Measurements from ENCODE around the gene LGR5.
A peak's percentile ranks its signal among the peaks of the same experiment; 100 is the strongest.

Gene LGR5, protein sequence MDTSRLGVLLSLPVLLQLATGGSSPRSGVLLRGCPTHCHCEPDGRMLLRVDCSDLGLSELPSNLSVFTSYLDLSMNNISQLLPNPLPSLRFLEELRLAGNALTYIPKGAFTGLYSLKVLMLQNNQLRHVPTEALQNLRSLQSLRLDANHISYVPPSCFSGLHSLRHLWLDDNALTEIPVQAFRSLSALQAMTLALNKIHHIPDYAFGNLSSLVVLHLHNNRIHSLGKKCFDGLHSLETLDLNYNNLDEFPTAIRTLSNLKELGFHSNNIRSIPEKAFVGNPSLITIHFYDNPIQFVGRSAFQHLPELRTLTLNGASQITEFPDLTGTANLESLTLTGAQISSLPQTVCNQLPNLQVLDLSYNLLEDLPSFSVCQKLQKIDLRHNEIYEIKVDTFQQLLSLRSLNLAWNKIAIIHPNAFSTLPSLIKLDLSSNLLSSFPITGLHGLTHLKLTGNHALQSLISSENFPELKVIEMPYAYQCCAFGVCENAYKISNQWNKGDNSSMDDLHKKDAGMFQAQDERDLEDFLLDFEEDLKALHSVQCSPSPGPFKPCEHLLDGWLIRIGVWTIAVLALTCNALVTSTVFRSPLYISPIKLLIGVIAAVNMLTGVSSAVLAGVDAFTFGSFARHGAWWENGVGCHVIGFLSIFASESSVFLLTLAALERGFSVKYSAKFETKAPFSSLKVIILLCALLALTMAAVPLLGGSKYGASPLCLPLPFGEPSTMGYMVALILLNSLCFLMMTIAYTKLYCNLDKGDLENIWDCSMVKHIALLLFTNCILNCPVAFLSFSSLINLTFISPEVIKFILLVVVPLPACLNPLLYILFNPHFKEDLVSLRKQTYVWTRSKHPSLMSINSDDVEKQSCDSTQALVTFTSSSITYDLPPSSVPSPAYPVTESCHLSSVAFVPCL

DNA sequence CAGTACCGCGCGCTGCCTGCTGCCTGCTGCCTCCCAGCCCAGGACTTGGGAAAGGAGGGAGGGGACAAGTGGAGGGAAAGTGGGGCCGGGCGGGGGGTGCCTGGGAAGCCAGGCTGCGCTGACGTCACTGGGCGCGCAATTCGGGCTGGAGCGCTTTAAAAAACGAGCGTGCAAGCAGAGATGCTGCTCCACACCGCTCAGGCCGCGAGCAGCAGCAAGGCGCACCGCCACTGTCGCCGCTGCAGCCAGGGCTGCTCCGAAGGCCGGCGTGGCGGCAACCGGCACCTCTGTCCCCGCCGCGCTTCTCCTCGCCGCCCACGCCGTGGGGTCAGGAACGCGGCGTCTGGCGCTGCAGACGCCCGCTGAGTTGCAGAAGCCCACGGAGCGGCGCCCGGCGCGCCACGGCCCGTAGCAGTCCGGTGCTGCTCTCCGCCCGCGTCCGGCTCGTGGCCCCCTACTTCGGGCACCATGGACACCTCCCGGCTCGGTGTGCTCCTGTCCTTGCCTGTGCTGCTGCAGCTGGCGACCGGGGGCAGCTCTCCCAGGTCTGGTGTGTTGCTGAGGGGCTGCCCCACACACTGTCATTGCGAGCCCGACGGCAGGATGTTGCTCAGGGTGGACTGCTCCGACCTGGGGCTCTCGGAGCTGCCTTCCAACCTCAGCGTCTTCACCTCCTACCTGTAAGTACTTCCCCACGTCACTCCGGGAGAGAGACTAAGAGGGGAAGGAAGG, at the start of gene LGR5:
LGR5 (plus strand) TSS at position 186 of the 732 bp plus-strand sequence; CDS start at position 469, 283 bp downstream.
- no peak for DNase-seq (ENCODE audit: low read depth in 1 of 2, low spot score in 1 of 2)

GRCh38 chr12:71392521-71393145, 47.0 kb upstream of the LGR5 start:
- no peak for DNase-seq (ENCODE audit: low read depth in 1 of 2, low spot score in 1 of 2)

GRCh38 chr12:71393625-71394024, 46.0 kb upstream of the LGR5 start:
- no peak for DNase-seq (ENCODE audit: low read depth in 1 of 2, low spot score in 1 of 2)

- no peak for DNase-seq (ENCODE audit: low read depth in 1 of 2, low spot score in 1 of 2)
These were observed 42.1 kb upstream of the LGR5 start for GRCh38 chr12:71397433-71397954.

GRCh38 chr12:71399197-71399596, 40.4 kb upstream of the LGR5 start:
- DNase-seq (ENCODE audit: low read depth in 1 of 2, low spot score in 1 of 2), result no peak

- no peak for DNase-seq (ENCODE audit: low read depth in 1 of 2, low spot score in 1 of 2)
These were observed 39.1 kb upstream of the LGR5 start for GRCh38 chr12:71400481-71400880.

GRCh38 chr12:71405884-71406283, 33.7 kb upstream of the LGR5 start:
- no peak for DNase-seq (ENCODE audit: low read depth in 1 of 2, low spot score in 1 of 2)

- no peak for DNase-seq (ENCODE audit: low read depth in 1 of 2, low spot score in 1 of 2)
These were observed 31.9 kb upstream of the LGR5 start for GRCh38 chr12:71407732-71408131.

DNA sequence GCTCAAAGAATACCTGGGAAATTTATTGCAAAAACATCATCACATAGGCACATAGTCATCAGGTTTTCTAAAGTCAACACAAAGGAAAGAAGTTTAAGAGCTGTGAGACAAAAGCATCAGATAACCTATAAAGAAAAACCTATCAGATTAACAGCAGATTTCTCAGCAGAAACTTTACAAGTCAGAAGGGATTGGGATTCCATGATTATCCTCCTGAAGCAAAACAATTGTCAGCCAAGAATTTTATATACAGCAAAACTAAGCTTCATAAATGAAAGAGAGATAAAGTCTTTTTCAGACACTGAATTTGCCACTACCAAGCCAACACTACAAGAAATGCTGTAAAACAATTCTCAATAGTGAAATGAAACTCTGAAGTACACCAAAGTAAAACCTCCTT, 28.8 kb upstream of the LGR5 start:
- no peak for DNase-seq (ENCODE audit: low read depth in 1 of 2, low spot score in 1 of 2)

GRCh38 chr12:71411635-71412034, 28.0 kb upstream of the LGR5 start:
- no peak for DNase-seq (ENCODE audit: low read depth in 1 of 2, low spot score in 1 of 2)

DNA sequence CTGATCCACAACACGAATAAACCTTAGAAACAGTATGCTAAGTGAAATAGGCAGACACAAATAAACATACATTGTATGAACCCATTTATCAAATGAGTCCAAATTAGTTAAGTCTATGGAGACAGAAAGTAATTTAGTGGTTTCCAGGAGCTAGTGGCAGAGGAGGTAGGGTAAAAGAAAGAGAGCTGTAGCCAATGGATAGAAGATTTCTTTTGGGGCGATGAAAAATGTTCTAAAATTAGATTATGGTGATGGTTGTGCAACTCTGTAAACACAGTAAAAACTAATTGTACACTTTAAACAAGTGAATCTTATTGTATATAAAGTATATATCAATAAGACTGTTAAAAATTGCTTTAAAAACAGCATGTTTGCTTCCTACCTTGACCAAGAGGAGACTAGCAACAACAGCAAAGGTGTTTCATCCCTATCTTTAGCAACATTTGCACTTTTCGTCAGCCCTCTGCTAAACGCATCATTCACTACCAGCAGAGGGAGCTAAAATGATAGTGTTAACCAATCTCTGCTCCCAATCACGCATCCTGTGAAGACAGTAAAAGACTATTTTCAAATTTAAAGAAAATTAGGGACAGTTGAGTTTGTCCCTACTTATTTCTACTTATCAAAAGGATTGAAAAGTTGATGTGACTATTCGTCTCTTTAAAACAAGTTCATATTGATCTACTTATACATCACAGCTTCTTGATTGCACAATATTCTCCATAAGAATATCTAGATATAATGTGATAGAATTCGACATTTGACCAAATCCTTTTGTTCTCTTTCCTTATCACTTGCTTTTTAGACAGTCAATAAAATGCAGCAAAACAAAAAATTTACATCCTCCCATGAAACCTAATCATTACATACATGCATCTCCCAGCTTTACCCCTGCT, 24.0 kb upstream of the LGR5 start:
- DNase-seq (ENCODE audit: low read depth in 1 of 2, low spot score in 1 of 2), result peak in 1 of 2 donors; percentile 39

- no peak for DNase-seq (ENCODE audit: low read depth in 1 of 2, low spot score in 1 of 2)
These were observed 22.4 kb upstream of the LGR5 start for GRCh38 chr12:71417181-71417580.

DNA sequence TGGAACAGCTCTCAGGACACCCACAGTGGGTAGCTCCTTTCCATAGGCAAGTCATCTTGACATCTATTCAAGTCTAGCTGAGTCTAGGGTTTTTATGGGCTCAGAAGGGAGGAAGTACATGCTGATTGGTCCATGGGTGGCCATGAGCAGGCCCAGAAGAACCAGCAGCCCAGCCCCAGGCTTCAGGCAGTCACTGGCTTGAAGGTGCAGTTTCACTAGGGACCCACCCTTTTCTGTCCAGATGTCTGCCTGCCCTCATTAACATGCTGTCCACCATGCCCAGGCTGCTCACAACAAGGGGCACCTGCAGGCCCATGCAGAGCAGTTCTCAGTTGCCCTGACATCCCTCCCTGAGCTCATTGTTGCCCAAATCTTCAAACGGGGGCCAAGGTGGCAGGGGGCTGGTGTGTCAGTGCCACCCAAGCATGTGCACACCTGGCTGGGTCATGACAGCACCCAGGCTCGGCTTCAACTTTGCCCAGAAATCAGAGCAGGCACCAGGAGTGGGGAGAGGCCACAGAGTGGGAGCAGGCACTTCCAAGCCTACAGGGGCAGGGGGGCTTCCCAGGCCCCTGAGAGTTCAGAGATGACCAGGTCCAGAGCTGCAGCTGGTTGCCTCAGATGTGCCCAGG, 18.7 kb upstream of the LGR5 start:
- DNase-seq (ENCODE audit: low read depth in 1 of 2, low spot score in 1 of 2), result no peak

DNA sequence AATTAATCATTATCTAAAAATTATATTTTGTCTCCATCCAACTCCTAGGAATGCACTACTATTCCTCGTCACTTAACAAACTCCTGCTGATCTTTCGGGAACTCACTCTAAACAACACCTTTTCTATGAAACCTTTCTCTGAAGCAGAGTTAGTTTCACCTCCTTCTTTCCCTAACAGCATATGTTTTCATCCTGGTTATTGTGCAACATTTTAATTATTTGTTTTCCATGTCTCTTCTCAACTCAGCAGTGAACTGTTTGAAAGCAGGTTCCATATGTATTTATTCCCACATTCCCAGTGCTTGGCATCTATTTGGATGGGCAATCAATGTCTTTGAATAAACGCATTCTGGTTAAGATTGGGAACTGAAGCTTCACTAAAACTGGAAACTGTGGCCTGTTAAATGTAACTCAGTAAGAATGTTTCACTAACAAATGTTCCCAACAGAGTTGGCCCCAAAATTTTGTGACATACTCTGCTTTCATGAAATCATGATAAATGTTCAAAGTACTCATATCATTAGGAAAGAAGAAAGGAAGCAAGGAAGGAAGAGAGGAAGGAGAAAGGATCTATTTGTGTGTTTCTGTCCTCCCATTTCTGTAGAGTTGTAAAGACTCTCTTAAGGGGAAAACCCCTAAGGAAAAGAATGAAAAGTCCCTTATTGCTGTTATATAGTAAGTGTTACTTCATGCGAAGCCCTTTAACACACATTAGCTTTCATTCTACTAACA, 13.9 kb upstream of the LGR5 start:
- no peak for DNase-seq (ENCODE audit: low read depth in 1 of 2, low spot score in 1 of 2)

GRCh38 chr12:71426300-71427047, 13.1 kb upstream of the LGR5 start:
- no peak for DNase-seq (ENCODE audit: low read depth in 1 of 2, low spot score in 1 of 2)

- DNase-seq (ENCODE audit: low read depth in 1 of 2, low spot score in 1 of 2), result no peak
These were observed 8.8 kb upstream of the LGR5 start for GRCh38 chr12:71430756-71431155.

- no peak for DNase-seq (ENCODE audit: low read depth in 1 of 2, low spot score in 1 of 2)
These were observed 7.6 kb upstream of the LGR5 start for GRCh38 chr12:71431991-71432390.

DNA sequence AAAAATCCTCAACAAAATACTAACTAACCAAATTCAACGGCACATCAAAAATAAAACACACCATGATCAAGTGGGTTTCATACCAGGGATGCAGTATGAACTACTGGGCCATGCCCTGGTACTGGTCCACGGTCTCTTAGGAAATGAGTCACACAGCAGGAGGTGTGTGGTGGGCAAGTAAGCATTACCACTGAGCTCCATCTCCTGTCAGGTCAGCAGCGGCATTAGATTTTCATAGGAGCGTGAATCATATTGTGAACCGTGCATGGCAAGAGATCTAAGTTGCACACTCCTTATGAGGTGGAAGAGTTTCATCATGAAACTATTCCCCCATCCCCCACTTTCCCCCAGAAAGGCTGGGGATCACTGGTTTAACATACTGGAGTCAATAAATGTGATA, 6.7 kb upstream of the LGR5 start:
- no peak for DNase-seq (ENCODE audit: low read depth in 1 of 2, low spot score in 1 of 2)
